Skin of body (tissue), 3 donors: ENCODE data around the gene ST6GALNAC4. TPM values are rescaled to one million over a fixed set of nuclear protein-coding genes. Genes with fewer than 3 reads are reported as not detected.
"Not testable (repeated sequence)": the region's sequence is repeated elsewhere in the genome, so short reads cannot be mapped to it uniquely, and the experiment has no call there.

ENCODE experiments used
- DNase-seq: peaks from one replicate; lab custom pipeline; 2025; lab: John Stamatoyannopoulos, UW
- small RNA-seq: library from RNA; depleted of rRNA; stranded (forward); fragments of <200 nt; gene quantifications from one replicate; pipeline ENCODE3, GENCODE V24; 2014; ENCODE audit warnings: low replicate concordance
- total RNA-seq: library from RNA; depleted of rRNA; stranded (reverse); fragments of >200 nt; gene quantifications from one replicate; pipeline ENCODE4 v1.2.3, GENCODE V29; 2014

ST6GALNAC4 gene
- total RNA-seq, 1 donor from 2014 or later = 8.9 TPM

- DNase-seq = no peak
These were observed 45.3 kb downstream of the ST6GALNAC4 start for GRCh38 chr9:127871531-127871930.

DNA sequence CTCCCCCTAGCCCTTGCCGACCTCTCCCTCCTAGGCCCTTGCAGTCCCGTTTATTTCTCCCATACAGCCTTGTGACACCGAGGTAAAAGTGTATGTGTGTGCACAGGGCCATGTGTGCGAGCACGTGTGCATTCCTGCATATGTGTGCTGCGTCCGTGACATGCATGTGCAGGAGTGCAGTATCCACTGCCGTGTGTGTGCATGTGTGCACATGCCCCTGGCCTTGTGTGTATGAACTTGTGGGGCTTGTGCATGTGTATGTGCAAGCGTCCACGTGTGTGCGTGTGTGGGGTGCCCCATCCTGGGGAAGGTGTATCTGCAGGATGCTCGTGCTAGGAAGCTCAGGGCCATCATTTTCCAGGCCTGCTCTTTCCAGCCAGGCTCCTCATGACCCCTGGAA is 46.0 kb downstream of the ST6GALNAC4 start:
- DNase-seq = no peak

DNA sequence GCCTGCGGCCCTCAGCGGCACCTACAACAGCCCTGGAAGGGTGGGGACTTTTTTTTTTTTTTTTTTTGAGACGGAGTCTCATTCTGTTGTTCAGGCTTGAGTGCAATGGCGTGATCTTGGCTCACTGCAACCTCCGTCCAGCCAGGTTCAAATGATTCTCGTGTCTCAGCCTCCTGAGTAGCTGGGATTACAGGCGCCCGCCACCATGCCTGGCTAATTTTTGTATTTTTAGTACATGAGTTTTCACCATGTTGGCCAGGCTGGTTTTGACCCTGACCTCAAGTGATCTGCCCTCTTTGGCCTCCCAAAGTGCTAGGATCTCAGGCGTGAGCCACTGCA is 46.7 kb downstream of the ST6GALNAC4 start:
- not testable (repeated sequence) for DNase-seq

- no peak for DNase-seq
These were observed 47.3 kb downstream of the ST6GALNAC4 start for GRCh38 chr9:127869310-127870152.

- no peak for DNase-seq
These were observed 48.5 kb downstream of the ST6GALNAC4 start for GRCh38 chr9:127868278-127868902.

DNA sequence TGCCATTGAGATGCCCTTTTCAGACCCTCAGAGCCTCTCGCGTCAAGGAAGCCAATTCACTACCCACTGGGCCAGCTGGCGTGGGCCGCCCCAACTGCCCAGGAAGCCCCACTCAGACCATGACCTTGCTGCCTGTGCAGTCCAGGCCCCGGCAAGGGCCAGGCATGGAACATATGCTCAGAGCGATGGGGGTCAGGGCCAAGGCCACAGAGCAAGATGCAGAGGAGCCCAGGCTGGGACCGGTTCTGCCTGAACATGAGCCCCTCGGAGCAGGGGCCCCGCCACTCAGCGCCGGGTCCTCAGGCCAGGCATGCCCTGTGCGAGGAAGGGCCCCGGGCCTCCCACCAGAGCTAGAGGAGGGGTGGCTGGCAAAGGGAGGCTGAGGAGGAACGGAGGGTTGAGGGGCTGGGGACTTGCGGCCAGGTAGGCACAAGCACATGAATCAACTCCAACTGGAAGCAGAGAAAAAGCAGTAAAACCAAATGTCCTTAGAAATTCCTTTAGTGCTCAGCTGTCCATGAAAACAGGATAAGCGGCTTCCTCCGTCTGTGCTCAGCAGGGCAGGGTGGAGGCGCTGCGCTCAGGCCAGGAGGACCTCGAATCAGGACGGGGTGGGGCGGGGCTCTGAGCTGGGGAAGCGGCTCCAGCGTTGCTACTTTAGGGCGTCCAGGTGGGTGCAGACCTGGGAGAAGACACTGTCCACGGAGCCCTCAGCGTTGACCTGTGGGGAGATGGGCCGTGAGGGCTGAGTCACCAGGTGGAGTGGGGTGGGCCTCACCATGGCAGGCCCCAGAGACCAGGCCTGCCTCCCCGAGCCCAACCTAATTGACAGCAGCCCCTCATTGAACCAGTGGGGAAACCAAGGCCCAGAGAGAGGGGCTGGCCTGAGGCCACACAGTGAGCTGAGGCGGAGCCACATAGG is 49.2 kb downstream of the ST6GALNAC4 start:
- no peak for DNase-seq

- DNase-seq = no peak
These were observed 50.3 kb downstream of the ST6GALNAC4 start for GRCh38 chr9:127866535-127866934.

DNA sequence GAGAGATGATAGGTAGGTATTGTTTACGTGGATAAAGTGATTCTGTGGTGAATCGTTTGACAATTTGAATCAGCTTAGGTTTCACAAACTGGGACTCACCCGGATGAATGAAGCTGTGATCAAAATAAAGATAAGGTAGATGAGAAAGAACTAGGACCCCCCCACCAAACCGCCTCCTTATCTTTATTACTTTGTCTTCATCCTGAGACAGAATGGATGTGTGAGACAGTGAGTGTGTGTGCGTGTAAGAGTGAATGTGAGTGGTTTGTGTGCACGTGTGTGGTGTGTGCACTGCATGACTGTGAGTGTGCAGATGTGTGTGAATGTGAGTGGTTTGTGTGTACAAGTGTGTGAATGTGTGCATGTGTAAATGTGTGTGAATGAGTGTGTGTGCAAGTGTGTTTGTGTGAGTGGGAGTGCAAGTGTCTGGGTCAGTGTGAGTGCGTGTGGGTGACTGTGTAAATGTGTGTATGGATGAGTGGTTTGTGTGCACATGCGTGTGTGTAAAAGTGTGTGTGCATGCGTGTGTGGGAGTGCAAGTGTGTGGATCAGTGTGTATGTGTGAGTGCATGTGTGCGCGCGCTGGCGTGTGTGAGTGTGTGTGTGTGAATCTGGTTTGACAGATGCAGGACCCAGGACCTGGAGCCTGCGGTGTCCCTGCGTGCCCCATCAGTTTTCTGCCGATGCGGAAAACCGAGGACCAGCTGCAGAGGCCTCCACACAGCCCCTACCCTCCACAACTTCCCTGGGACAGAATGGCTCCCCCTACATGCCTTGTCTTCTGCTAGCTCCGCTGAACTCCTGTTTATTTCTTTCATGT is 51.0 kb downstream of the ST6GALNAC4 start:
- no peak for DNase-seq

- DNase-seq = no peak
These were observed 53.6 kb downstream of the ST6GALNAC4 start for GRCh38 chr9:127863191-127863621.

DNA sequence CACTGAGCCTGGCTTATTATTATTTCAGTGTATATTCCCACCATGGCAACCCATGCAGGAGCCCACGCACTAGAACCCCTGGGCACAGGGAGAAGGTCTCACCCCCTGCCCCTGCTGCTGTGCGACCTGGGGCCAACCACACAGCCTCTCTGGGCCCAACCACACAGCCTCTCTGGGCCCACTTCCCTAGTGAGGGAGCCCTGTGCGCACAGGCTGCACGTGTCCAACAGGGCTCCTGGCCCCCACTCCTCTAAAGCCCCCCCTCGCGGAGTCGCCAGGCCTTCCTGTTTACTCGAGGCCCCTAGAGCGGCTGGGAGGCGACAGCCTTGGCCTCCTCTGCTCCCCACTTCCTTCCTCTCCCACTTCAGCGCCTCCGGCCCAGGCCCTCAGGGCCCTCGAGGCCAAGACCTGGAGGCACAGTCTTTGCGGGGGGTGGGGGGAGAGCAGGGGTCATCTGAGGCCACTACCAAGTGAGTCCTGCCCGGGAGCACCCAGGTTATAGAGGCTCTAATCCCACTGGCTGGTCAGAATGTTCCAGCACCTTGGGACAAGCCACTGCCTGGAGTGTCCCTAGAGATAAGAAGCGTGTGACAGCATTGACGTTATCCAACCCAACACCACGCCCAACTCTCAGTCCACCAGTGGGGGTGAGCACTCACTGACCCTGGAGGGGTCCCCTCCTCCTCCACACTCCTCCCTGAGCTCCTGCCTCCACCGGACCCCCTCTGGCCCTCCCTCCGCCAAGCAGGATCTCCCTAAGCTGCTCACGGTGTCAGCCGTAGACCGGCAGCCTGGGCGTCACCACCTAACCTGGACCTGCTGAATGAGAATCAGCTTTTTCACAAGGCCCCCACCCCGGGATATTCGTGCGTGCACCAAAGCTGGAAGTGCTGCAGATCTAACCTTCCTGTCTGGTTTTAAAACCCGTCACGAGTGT is 54.5 kb downstream of the ST6GALNAC4 start:
- no peak for DNase-seq

DNA sequence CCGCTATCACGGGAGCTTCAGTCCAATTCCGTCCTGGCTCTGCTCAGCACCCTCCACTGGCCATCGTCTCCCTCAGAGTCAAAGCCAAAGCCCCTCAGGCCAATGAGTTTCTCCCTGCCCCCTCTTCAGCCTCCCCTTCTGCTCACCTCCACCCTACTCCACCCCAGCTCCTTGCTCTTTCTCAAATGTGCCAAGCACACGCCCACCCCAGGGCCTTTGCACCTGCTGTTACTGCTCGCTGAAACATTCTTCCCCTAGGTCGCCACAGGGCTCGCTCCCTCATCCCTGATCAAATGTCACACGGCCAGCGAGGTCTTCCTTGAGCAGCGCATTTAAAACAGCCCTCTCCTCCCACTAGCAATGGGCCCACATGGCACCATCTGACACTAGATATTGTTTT is 56.1 kb downstream of the ST6GALNAC4 start:
- DNase-seq = no peak

DNA sequence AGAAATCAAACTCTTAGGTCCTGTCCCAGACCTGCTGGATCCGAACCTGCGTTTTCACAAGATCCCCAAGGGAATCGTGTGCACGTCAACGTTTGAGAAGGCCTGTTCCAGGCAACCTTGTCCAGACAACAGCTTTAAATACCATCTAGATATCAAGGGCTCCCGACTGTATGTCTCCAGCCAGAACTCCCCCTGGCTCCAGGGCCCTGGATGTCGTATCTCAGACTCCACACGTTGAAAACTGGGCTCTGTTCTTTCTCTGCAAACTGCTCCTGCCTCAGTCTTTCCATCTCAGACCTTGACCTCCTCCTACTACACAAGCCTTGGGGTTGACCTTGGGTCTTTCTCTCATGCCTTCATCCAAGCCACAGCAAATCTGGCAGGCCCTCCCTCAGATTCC is 56.6 kb downstream of the ST6GALNAC4 start:
- DNase-seq = no peak

- no peak for DNase-seq
These were observed 58.8 kb downstream of the ST6GALNAC4 start for GRCh38 chr9:127858041-127858512.

Small RNA genes lying within 50 kb of the gene (small RNA-seq; reads per million reads assigned to genes)
- not detected for gene MIR4672

Other genes starting within 250 kb of the ST6GALNAC4 start
- 0.10 TPM for gene CFAP157, start 210.1 kb downstream of the ST6GALNAC4 start, total RNA-seq
- 11.8 TPM for gene PTRH1, start 201.4 kb downstream of the ST6GALNAC4 start, total RNA-seq
- gene TTC16, start 201.0 kb downstream of the ST6GALNAC4 start, total RNA-seq = not detected
- gene TOR2A, start 181.7 kb downstream of the ST6GALNAC4 start, total RNA-seq = 4.4 TPM
- 5.7 TPM for gene SH2D3C, start 138.4 kb downstream of the ST6GALNAC4 start, total RNA-seq
- 24.9 TPM for gene CDK9, start 131.0 kb downstream of the ST6GALNAC4 start, total RNA-seq
- gene FPGS, start 114.2 kb downstream of the ST6GALNAC4 start, total RNA-seq = 21.7 TPM
- 9.1 TPM for gene ENG, start 62.4 kb downstream of the ST6GALNAC4 start, total RNA-seq
- 47.1 TPM for gene AK1, start 39.4 kb downstream of the ST6GALNAC4 start, total RNA-seq
- 19.5 TPM for gene ST6GALNAC6, start 17.4 kb downstream of the ST6GALNAC4 start, total RNA-seq
- 1.2 TPM for gene PIP5KL1, start 13.7 kb upstream of the ST6GALNAC4 start, total RNA-seq
- 11.2 TPM for gene DPM2, start 20.8 kb upstream of the ST6GALNAC4 start, total RNA-seq
- gene EEIG1, start 63.9 kb upstream of the ST6GALNAC4 start, total RNA-seq = 14.0 TPM
- gene NAIF1, start 150.3 kb upstream of the ST6GALNAC4 start, total RNA-seq = 4.7 TPM
- 27.9 TPM for gene SLC25A25, start 151.2 kb upstream of the ST6GALNAC4 start, total RNA-seq
- gene PTGES2, start 210.7 kb upstream of the ST6GALNAC4 start, total RNA-seq = 25.8 TPM
- 14.6 TPM for gene LCN2, start 232.4 kb upstream of the ST6GALNAC4 start, total RNA-seq
- 18.4 TPM for gene BBLN, start 243.2 kb upstream of the ST6GALNAC4 start, total RNA-seq